PFSK-1 (cell line): Measurements from ENCODE around the gene ASIC5.

ENCODE experiments used
- POLR2AphosphoS5 ChIP-seq: IDR thresholded peaks from 2 replicates; pipeline ENCODE4 v1.6.1; 2012; ENCODE audit warnings: low read depth, mild to moderate bottlenecking, control low read depth, low read length, moderate library complexity
- SIN3A ChIP-seq: IDR thresholded peaks from 2 replicates; pipeline ENCODE4 v1.6.1; 2012; ENCODE audit warnings: mild to moderate bottlenecking, low read length, moderate library complexity, borderline replicate concordance; ENCODE audit not compliant: insufficient read depth
- TAF1 ChIP-seq: IDR thresholded peaks from 2 replicates; pipeline ENCODE4 v1.6.1; 2012; ENCODE audit warnings: low read length, control low read depth, borderline replicate concordance; ENCODE audit not compliant: insufficient read depth
- TF ChIP-seq, protein P1 (sequence below), 2 experiments: IDR thresholded peaks; 2 replicates each; pipeline versions ENCODE4 v1.6.1 to v1.8.0; 2011 to 2012; ENCODE audit warnings: low read depth in 2 of 2, low read length in 2 of 2, control low read depth in 1 of 2, inconsistent platforms in 1 of 2, mild to moderate bottlenecking in 1 of 2, moderate library complexity in 1 of 2; ENCODE audit not compliant: insufficient read depth in 1 of 2

DNA sequence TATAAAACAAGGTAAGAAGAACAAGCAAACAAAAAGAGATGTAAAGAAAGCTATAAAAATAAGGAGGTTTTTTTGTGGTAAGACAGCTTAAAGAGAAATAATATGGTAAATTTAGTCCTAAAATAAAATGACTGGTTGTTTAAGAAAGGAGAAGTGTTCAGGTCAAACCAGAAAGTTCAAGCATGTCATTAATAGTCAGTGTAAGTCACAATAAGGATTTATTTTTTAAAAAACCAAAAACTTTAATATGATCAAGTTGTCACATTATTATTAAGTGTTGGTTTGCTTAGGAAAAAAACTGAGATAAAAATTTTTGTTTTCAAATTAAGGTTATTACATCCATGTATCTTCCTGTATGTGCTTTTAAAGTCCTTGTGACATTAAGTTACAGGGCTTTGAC lies 19.1 kb downstream of the ASIC5 start:
- TF ChIP-seq, protein P1, sequence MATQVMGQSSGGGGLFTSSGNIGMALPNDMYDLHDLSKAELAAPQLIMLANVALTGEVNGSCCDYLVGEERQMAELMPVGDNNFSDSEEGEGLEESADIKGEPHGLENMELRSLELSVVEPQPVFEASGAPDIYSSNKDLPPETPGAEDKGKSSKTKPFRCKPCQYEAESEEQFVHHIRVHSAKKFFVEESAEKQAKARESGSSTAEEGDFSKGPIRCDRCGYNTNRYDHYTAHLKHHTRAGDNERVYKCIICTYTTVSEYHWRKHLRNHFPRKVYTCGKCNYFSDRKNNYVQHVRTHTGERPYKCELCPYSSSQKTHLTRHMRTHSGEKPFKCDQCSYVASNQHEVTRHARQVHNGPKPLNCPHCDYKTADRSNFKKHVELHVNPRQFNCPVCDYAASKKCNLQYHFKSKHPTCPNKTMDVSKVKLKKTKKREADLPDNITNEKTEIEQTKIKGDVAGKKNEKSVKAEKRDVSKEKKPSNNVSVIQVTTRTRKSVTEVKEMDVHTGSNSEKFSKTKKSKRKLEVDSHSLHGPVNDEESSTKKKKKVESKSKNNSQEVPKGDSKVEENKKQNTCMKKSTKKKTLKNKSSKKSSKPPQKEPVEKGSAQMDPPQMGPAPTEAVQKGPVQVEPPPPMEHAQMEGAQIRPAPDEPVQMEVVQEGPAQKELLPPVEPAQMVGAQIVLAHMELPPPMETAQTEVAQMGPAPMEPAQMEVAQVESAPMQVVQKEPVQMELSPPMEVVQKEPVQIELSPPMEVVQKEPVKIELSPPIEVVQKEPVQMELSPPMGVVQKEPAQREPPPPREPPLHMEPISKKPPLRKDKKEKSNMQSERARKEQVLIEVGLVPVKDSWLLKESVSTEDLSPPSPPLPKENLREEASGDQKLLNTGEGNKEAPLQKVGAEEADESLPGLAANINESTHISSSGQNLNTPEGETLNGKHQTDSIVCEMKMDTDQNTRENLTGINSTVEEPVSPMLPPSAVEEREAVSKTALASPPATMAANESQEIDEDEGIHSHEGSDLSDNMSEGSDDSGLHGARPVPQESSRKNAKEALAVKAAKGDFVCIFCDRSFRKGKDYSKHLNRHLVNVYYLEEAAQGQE (IDR thresholded peaks at IDR 0.05; ENCODE audit: insufficient read depth in 1 of 2, low read depth in 2 of 2, low read length in 2 of 2) = no peak
- TF ChIP-seq POLR2AphosphoS5 (no peak), TAF1 (no peak), SIN3A (no peak)
